GM21423 (cell line): ENCODE results near the gene POU6F2.
"Not testable (repeated sequence)": the region's sequence is repeated elsewhere in the genome, so short reads cannot be mapped to it uniquely, and the experiment has no call there.

ENCODE experiments used
- ATAC-seq: cut with Tn5 transposase; IDR thresholded peaks from one replicate; pipeline ENCODE4 v1.9.1; 2021; ENCODE audit warnings: mild to moderate bottlenecking, moderate library complexity; ENCODE audit not compliant: unreplicated experiment

The POU6F2 gene

GRCh38 chr7:38978491-38978890 is 782 bp downstream of the POU6F2 start:
- ATAC-seq = no peak

- no peak for ATAC-seq
Measured at GRCh38 chr7:38992203-38992602, 14.5 kb downstream of the POU6F2 start.

GRCh38 chr7:39001595-39001994 is 23.9 kb downstream of the POU6F2 start:
- ATAC-seq = no peak

- ATAC-seq = no peak
Measured at GRCh38 chr7:39002755-39003154, 25.0 kb downstream of the POU6F2 start.

- ATAC-seq = no peak
Measured at GRCh38 chr7:39005036-39005435, 27.3 kb downstream of the POU6F2 start.

- ATAC-seq = no peak
Measured at GRCh38 chr7:39005461-39005860, 27.8 kb downstream of the POU6F2 start.

- not testable (repeated sequence) for ATAC-seq
Measured at GRCh38 chr7:39013049-39013939, 35.6 kb downstream of the POU6F2 start.

GRCh38 chr7:39016609-39017008 is 38.9 kb downstream of the POU6F2 start:
- no peak for ATAC-seq

- ATAC-seq = no peak
Measured at GRCh38 chr7:39017369-39017915, 39.7 kb downstream of the POU6F2 start.

- ATAC-seq = no peak
Measured at GRCh38 chr7:39022796-39023195, 45.1 kb downstream of the POU6F2 start.

GRCh38 chr7:39027491-39027890 is 49.8 kb downstream of the POU6F2 start:
- no peak for ATAC-seq

GRCh38 chr7:39033885-39034624 is 56.3 kb downstream of the POU6F2 start:
- ATAC-seq = no peak

- ATAC-seq = no peak
Measured at GRCh38 chr7:39035156-39035555, 57.4 kb downstream of the POU6F2 start.

- ATAC-seq = no peak
Measured at GRCh38 chr7:39035903-39036302, 58.2 kb downstream of the POU6F2 start.

GRCh38 chr7:39042670-39043069 is 65.0 kb downstream of the POU6F2 start:
- ATAC-seq = no peak

GRCh38 chr7:39043531-39043930 is 65.8 kb downstream of the POU6F2 start:
- no peak for ATAC-seq

- ATAC-seq = no peak
Measured at GRCh38 chr7:39044489-39044888, 66.8 kb downstream of the POU6F2 start.

- no peak for ATAC-seq
Measured at GRCh38 chr7:39045231-39045630, 67.5 kb downstream of the POU6F2 start.

- no peak for ATAC-seq
Measured at GRCh38 chr7:39051279-39051678, 73.6 kb downstream of the POU6F2 start.

GRCh38 chr7:39051707-39052106 is 74.0 kb downstream of the POU6F2 start:
- no peak for ATAC-seq

GRCh38 chr7:39054731-39055130 is 77.0 kb downstream of the POU6F2 start:
- no peak for ATAC-seq

- ATAC-seq = no peak
Measured at GRCh38 chr7:39056153-39056552, 78.4 kb downstream of the POU6F2 start.
